ENCODE measurements around the gene VPS25.
"Not testable (repeated sequence)": the region's sequence is repeated elsewhere in the genome, so short reads cannot be mapped to it uniquely, and the experiment has no call there.

The VPS25 gene

GRCh38 chr17:42773290-42774035 is at the start of gene VPS25:
TSS of gene VPS25 (plus strand) at chr17:42773449. CDS start at chr17:42773476, 27 bp downstream.
- DNase-seq = peak; percentile 95

GRCh38 chr17:42723636-42724035 is 49.6 kb upstream of the VPS25 start:
- DNase-seq = no peak

- DNase-seq = no peak
Measured at GRCh38 chr17:42725143-42725542, 48.1 kb upstream of the VPS25 start.

GRCh38 chr17:42740699-42741098 is 32.5 kb upstream of the VPS25 start:
- no peak for DNase-seq

GRCh38 chr17:42742916-42743315 is 30.3 kb upstream of the VPS25 start:
- DNase-seq = not testable (repeated sequence)

- no peak for DNase-seq
Measured at GRCh38 chr17:42743595-42744282, 29.5 kb upstream of the VPS25 start.

- DNase-seq = peak; percentile 75
Measured at GRCh38 chr17:42744283-42744805, 28.9 kb upstream of the VPS25 start.

- peak; percentile 96 for DNase-seq
Measured at GRCh38 chr17:42744806-42745617, 28.2 kb upstream of the VPS25 start, which contains the start of gene EZH1. TSS of gene EZH1 (minus strand) at chr17:42745040. CDS start at chr17:42728941, 16,099 bp downstream.

GRCh38 chr17:42748202-42748907 is 24.9 kb upstream of the VPS25 start:
- DNase-seq = no peak

GRCh38 chr17:42748908-42749798 is 24.1 kb upstream of the VPS25 start:
- DNase-seq = peak; percentile 83

- no peak for DNase-seq
Measured at GRCh38 chr17:42750739-42751344, 22.4 kb upstream of the VPS25 start.

GRCh38 chr17:42751628-42752027 is 21.6 kb upstream of the VPS25 start:
- no peak for DNase-seq

- DNase-seq = no peak
Measured at GRCh38 chr17:42754782-42755181, 18.5 kb upstream of the VPS25 start.

GRCh38 chr17:42759982-42760651 is 13.1 kb upstream of the VPS25 start:
- DNase-seq = no peak

GRCh38 chr17:42760652-42761581 is 12.3 kb upstream of the VPS25 start, which contains the start of gene RAMP2:
TSS of gene RAMP2 (plus strand) at chr17:42761227. CDS start at chr17:42761262, 35 bp downstream.
- DNase-seq = peak; percentile 81

- no peak for DNase-seq
Measured at GRCh38 chr17:42761638-42762037, 11.6 kb upstream of the VPS25 start.

GRCh38 chr17:42766124-42766523 is 7.1 kb upstream of the VPS25 start:
- no peak for DNase-seq

- DNase-seq = no peak
Measured at GRCh38 chr17:42767512-42767911, 5.7 kb upstream of the VPS25 start.

- DNase-seq = not testable (repeated sequence)
Measured at GRCh38 chr17:42768006-42768405, 5.2 kb upstream of the VPS25 start.
